GM18517 (cell line): ENCODE measurements around the gene A2M.

Source experiments
- ATAC-seq: cut with Tn5 transposase; IDR thresholded peaks from one replicate; pipeline ENCODE4 v1.9.1; 2021; ENCODE audit warnings: mild to moderate bottlenecking, moderate library complexity; ENCODE audit not compliant: unreplicated experiment

The A2M gene

GRCh38 chr12:9040484-9041186 lies 75.1 kb downstream of the A2M start:
- ATAC-seq = no peak

DNA sequence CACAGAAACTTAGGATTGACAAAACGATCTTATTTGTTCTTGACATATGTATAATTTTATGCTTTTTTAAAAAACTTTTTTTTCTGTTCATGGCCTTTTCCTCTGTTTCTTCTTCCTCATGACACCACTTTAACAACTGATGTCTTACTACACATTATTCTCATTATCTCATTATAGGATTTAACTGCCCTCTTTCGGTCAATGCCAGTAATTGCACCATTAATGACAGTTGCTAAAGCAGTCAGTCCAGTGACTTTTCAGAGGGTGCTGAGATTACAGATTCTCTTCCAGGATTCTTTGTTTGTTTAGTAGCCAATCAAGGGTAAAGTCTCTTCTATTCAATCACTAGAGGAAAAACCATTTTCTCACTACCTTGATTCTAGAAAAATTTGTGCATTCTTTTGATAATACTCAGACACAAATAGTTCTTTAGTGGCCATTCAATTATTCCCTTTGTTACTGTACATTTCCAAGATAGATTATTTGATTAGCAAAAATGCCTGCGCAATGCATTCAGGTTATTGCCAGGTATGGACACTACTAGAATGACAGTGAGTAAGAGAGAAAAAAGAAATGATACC lies 76.2 kb downstream of the A2M start:
- ATAC-seq = peak; percentile 55

GRCh38 chr12:9037431-9037830 lies 78.3 kb downstream of the A2M start:
- ATAC-seq = no peak

DNA sequence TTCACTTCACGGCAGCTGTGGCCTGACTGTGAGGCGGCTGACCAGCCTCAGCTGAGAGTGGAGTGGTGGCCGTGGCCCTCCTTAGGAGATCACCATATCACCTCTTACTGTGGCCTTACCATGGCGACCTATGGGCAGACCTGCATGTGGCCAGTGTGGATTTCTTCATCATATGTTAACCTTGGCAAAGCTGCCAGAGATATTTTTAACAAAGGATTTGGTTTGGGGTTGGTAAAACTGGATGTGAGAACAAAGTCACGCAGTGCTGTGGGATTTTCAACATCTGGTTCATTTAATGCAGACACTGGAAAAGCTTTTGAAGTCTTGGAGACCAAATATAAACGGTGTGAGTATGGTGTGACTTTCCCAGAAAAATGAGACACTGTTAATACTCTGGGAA lies 79.5 kb downstream of the A2M start:
- ATAC-seq = no peak

- no peak for ATAC-seq
Observed at GRCh38 chr12:9034095-9034494, 81.6 kb downstream of the A2M start.

DNA sequence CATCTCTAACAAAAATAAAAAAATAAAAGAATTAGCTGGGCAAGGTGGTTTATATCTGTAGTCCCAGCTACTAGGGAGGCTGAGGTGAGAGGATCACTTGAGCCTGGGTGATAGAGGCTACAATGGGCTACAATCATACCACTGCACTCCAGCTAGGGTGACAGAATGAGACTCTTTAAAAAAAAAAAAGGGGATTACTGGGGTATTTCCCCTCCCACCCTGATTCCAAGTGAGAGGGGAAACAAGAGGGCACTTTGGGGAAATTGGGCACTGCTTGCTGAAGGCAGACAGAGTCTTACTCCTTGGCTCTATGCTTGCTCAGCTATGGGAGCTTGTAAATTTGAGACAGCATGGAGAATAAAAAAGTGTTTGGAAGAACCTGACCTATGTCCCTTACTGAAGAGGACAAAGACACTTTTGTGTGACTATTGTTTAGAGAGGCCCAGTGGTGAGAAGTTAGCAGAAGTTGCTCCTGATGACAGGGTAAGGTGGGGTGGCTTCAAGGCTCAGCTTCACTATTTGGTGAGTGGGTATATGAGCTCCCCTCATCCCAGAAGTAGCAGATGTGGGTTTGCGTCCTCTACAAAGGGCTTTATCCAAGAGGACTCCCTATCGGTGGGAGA lies 82.3 kb downstream of the A2M start:
- ATAC-seq = no peak

DNA sequence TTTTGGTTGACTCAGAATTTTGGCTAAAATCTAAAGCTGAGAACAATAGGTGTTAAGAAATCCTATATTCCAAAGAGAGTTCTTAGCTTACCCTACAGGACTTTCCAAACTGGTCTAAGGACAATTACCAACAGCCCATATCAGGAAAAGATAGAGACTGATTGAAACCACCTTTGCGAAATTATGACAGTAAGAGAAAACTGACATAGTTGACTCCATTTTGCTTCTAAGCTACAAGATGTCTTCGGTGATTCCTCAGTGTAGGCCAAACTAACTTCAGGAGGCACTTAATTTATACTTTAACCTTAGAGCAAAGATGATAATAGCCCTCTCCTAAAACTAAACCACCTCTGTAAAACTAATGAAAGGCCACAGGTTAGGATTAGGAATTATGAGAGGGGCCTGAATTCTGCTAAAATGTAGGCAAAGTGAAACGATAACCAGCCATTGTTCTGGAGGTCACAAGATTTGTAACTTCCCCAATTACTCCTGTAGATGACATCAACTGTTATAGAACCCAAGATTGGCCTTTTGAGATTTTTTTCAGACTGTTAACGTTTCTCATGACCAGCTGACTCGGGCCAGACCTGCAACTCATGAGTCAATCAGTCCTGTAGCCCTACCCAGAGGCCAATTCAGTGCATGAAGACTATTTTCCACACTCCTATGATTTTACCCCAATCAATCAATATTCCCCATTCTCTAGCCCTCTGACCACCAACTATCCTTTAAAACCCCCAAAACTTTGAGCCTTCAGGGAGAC lies 83.3 kb downstream of the A2M start:
- no peak for ATAC-seq

DNA sequence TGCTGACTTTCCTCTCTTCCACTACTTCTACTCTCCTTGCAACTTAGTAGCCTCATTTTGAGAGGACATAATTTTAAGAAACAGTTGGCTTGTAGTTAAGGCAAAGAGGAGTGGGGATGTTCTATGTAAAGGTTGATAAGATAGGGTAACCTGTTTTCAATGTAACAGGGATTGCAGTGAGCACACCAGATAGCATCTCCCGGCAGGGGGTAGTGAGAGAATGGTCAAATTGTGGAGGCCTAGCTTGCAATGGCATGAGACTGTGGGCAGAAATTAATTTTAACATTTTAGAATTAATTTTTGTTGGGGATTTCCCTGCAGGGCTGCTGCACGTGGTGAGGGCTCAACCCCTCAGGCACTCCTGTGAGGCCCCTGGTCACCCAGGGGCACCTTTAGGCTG lies 84.9 kb downstream of the A2M start:
- no peak for ATAC-seq

GRCh38 chr12:9027161-9028059 lies 88.3 kb downstream of the A2M start:
- ATAC-seq = no peak

- no peak for ATAC-seq
Observed at GRCh38 chr12:9024512-9024911, 91.2 kb downstream of the A2M start.

- ATAC-seq = no peak
Observed at GRCh38 chr12:9022592-9022991, 93.1 kb downstream of the A2M start.
